GM18907 (cell line): ENCODE measurements around the gene ANKRD18B.
"Not testable (repeated sequence)": the region's sequence is repeated elsewhere in the genome, so short reads cannot be mapped to it uniquely, and the experiment has no call there.

Source experiments
- ATAC-seq: cut with Tn5 transposase; IDR thresholded peaks from one replicate; pipeline ENCODE4 v1.9.1; 2021; ENCODE audit warnings: mild to moderate bottlenecking, moderate library complexity; ENCODE audit not compliant: unreplicated experiment

ANKRD18B gene

GRCh38 chr9:33604249-33604648 lies 80.2 kb downstream of the ANKRD18B start:
- not testable (repeated sequence) for ATAC-seq

- not testable (repeated sequence) for ATAC-seq
Observed at GRCh38 chr9:33604936-33605335, 80.9 kb downstream of the ANKRD18B start.

- ATAC-seq = no peak
Observed at GRCh38 chr9:33611358-33611757, 87.3 kb downstream of the ANKRD18B start.

GRCh38 chr9:33612410-33612809 lies 88.4 kb downstream of the ANKRD18B start:
- ATAC-seq = not testable (repeated sequence)

- no peak for ATAC-seq
Observed at GRCh38 chr9:33614001-33614687, 90.1 kb downstream of the ANKRD18B start.

- ATAC-seq = not testable (repeated sequence)
Observed at GRCh38 chr9:33618370-33618769, 94.3 kb downstream of the ANKRD18B start.

GRCh38 chr9:33619666-33620404 lies 95.8 kb downstream of the ANKRD18B start:
- no peak for ATAC-seq

- no peak for ATAC-seq
Observed at GRCh38 chr9:33620738-33621439, 96.8 kb downstream of the ANKRD18B start.
